GM21367 (cell line): ENCODE results near the gene CARMIL1.

Experiments
- ATAC-seq: cut with Tn5 transposase; IDR thresholded peaks from one replicate; pipeline ENCODE4 v1.9.1; 2021; ENCODE audit not compliant: unreplicated experiment

Gene CARMIL1

DNA sequence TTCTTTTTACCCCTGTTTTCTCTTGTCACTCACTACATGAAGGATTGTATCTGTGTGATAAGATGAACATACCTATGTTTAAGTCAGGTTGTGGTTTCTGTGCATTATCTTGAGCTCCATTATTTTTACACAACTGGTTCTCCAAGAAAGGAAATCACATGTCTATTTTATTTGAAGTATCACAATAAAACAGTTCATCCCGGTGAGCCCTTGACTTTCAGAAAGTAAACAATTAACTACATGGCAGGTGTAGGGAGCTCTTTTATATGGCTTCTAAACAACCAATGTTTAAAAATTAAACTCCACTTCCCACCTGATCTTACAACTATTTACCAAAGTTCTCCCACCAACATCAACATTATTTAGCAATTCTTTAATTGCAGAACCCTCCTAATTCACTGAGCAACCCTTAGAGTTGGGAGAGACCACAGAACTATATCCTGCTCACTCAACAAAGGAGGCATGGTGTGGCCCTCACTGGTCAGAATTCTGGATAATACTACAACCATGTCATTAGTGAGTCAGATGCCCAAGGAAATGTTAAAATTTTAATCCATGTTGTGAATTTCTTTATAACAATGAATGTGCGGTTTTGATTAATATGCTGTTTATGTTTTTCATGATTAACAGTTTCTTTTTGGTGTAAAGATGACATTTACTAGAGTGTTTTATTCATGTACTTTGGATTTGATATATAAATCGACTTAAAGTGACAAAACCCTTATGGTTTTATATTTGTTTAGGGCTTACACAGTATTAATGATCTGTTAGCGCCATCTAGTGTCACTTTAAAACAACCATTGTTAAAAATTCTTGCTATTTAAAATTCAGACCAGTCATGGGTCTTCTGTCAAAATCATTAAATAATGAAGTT lies 322.9 kb downstream of the CARMIL1 start:
- no peak for ATAC-seq

DNA sequence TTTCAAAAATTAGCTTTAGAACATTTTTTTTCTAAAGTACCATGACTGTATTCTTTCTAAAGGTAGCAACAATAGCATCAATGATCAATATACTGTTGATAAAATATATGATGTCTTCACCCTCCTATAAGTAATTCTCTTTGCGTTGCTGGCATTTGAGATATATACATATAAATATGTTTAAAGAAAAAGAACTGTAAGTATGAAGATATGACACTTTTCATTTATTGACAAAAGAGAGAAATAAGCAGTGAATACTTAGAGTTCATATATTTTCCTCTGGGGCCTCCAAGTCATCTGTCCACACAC lies 323.5 kb downstream of the CARMIL1 start:
- ATAC-seq, result no peak

DNA sequence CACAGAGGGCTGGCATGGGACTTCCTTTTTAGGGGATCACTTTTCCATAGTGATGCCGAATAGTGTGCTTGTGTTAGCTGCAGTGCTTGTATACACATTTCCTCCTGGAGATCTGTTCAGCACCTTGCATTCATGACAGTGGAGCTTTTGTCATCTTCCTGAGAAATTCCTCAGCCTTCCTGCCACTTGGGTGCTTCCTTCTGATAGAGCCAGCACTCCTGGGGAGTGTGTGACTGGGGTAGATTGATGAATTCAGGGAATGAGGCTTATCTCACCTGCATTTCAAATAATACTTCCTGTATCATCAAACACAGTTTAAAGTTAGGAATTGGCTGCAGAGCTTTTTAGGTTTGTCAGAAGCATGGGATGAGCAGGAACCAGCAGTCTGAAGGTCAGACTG lies 324.1 kb downstream of the CARMIL1 start:
- ATAC-seq, result no peak

DNA sequence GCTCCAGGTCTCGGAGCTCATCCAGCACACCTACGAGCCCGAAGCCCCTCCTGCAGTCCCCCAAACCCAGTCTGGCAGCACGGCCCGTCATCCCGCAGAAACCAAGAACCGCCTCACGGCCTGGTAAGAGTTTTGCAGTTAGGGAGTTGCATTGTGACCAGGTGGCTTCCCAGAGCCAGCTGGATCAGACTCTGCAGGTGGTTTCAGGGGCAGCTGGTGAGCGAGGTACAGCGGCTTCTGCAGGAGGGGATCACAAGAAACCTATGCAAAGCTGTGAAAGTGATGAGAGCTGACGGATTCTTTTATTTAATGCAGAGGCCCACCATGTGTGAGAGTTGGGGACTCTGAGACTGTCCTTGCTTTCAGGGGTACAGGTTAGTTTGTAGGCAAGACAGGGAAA lies 327.0 kb downstream of the CARMIL1 start:
- ATAC-seq, result no peak

DNA sequence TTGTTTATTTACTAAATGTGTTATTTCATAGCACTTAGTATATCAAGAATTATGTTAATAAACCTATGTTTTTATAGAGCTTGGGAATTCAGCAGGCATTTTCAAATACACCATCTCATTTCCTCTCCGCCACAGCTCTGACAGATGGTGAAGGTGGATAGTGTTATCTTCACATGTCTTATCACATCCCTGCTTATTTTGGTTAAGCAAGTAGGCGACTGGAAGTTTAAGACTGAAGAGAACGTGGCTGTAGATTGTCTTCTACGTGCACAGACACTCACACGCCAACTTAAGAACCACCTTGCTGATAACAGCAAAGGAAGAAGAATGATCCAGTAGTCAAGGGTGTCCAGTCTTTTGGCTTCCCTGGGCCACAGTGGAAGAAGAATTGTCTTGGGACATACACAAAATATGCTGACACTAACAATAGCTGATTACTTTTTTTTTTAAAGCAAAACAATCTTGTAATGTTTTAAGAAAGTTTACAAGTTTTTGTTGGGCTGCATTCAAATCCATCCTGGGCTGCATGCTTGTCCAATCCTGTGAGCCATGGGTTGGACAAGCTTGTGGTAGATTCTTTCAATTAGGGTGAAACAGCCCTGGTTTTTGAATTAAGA lies 329.5 kb downstream of the CARMIL1 start:
- no peak for ATAC-seq

DNA sequence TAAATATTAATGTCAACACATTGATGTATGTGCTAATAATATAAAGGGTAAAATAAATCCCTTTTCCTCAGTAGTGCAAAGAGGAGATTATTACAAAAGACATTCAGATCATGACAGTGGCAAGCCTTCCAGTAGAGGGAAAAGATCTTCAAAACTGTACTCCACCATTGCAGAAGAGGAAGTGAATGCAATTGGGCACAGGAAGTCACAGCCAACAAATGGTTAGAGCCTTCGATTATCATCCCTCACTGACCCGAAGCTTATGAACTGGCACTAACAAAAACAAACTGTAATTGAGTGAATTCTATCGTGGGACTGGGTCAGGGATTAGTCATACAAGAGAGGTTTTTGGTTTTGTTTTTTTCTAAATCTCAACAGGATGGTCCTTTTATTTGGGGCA lies 333.5 kb downstream of the CARMIL1 start:
- no peak for ATAC-seq

DNA sequence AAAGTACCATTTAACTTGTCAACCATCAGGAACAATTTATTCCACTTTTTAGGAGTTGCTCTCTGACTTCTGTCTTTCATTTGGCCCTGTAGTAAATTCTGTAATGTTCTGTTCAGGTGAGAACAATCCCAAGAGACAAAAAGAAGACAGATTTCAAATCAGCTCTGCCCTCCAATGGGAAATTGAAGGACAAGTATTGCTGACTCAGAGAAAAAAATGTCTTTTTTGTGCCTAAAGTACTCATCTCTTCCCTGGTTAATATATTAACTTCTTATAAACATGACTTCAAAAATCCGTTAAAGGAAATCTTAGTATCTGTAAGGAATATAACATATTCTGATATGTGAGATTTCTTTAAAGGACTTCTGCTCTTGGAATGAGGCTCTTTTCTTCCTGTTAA lies 334.2 kb downstream of the CARMIL1 start:
- ATAC-seq, result no peak

DNA sequence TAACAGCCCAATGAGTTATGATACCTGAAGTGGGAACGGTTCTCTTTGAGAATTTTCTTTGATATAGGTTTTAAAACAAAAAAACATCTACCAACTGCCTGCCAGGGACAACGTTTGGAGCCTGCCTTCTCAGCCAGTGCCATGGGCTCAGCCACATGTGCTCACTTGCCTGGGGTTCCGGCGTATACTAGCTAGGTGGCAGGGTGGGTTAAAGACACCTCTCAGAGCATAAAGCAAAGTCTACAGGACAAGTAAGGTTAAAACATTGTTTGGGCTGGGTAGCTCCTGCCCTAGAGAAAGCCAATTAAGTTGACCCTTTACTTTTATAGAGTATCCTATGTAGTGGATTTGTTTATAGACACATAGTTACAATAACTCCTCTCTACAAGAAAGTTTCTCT lies 334.9 kb downstream of the CARMIL1 start:
- no peak for ATAC-seq

DNA sequence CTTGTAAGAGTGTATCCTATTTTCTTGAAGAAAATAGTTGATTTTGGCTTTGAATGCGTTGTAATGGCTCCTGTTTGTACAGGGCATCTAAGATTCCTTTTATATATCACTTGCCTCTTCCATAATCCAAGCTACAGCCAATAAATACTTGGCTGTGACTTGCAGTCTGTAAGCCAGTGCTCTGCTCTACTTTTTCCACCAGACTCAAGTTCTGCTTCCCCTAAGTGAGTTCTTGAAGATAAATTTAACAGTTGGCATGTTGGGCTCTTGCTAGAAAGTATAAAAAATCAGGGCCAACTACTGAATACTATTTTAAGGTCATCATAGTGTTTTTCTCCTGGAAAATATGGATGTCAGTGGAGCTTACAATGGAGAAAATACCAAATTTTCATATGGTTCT lies 336.3 kb downstream of the CARMIL1 start:
- ATAC-seq, result no peak

DNA sequence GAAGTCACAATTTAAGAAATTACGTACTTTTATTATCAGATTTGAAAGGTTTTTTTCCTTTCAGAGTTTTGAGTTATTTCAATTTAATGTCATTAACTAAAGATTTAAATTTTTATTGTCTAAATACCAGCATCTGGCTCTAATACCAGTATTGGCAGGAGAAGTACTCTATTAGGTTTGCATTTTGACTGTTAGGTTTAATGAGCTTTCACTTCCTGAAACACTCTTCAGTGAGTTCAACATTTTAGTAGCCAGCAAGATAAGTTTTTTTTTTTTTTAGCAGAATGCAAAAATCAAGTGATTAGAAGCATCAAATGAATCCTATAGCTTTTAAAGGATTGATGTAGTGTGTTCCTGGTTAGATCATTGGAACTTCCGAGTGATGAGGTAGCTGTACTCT lies 338.8 kb downstream of the CARMIL1 start:
- ATAC-seq, result no peak

DNA sequence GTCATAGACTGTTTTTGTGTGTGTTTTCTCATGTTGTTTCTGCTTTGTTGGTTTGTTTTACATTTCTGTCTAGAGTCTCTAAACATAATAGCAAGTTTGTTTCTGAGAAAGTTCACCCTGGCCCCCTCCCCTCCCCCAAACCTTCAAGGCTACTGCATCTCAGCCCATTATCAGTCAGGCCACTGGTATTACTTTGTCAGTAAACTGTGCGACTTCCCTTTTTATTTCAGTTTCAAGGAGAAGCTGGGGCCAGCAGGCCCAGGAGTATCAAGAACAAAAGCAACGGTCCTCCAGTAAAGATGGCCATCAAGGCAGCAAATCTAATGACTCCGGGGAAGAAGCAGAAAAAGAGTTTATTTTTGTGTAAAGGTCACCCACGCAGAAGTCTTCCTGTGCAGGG lies 340.0 kb downstream of the CARMIL1 start:
- no peak for ATAC-seq

DNA sequence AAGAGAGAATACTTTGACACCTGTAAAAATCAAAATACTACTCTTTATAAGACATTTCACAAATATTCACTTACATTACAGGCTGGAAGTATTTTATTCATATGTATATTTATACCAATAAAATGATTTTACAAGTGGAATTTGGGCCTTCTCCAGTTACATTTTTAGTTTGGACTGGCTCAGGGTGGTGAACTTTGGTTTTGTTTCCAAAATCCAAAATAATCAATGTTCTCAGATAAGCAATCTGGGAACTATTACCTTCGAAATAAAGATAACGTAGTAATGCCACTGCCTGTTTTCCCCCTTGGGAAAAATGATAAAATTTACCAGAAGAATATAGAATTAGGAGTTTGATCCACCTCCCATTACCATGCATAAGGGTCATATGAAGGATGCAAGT lies 341.2 kb downstream of the CARMIL1 start:
- ATAC-seq, result no peak

DNA sequence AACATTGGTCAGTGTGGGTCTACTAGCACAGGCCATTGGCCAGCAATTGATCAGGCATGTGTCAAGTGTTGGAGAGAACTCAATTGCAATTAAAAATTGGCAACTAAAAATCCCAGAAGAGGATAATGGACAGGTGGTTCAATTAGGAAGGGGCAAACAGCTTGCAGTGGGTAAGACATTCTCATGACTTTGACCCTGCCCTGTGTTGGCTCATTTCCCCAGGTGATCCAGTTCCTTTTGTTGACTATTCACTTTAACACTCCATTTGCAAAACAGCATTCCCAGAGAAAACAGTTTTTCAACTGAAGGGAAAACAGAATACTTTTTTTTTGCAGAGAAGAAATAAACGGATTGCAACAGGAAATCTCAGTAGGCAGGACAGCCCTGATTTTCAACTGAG lies 343.9 kb downstream of the CARMIL1 start:
- ATAC-seq, result no peak

DNA sequence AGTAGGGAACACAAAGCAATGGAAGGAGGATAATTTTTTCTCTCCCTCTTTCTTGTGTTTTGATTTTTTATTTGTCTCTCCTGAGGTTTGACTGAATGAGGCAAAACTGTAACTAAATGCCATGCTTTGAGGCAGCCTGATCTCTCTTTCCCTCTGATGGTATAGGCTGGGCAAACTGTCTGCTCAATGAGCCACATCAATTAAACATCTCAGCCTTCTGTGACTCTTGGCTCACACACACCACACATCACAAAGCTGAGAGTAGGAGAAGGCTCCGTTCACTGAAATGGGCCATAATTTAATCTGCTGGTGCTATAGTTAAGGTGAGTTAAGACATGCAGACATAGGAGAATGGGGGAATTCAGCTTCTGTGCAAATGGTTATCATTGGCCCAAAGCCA lies 344.7 kb downstream of the CARMIL1 start:
- no peak for ATAC-seq

DNA sequence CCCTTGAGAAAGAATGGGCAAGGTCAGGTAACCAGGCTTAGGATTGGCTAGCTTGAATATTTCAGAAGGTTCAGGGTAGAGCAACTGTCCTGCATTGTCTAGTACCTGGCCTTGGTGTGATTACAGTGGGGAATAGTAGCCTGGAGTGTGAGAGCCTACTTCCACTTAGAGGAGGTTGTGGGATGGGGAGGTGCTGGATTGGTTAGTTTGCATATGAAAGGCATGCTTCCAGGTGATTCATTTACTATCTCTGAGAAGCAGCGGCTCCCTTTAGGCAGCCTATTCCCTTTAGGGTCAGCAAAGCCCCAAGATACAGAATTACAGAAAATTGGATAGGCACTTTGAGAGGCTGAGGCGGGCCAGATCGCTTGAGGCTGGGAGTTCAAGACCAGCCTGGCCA lies 347.8 kb downstream of the CARMIL1 start:
- ATAC-seq, result no peak

DNA sequence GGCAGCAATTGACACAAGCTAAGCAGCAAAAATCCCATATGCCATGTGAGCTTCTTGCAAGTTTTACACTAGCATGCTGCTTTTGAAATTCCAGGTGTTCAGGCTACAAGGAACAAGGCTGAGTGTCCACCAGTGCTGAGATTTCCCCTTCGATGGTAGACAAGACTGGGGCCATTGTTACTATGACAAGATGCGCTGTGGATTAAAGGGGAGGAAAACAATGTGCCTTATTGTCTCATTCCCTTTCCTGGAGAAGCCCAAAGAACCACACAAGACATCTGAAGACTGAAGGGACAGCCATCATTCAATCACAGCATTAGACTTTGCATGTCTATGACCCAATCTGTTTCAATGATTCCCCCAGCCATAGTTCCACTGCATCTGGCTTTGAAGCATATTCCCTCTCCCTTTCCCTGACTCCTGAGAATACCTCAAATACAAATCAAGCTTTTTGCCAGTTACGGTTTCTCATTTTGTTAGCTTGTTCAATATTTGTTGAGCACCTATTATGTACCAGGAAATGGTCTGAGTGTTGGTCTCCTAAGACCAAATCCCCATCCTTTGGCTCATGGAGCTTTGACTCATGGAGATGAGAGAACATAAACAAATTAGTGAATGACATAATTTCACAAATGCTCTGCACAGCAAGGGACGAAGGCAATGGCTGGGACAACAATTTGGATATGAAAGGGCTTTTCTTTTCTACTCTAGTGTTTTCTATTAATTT lies 349.5 kb downstream of the CARMIL1 start:
- ATAC-seq, result no peak

DNA sequence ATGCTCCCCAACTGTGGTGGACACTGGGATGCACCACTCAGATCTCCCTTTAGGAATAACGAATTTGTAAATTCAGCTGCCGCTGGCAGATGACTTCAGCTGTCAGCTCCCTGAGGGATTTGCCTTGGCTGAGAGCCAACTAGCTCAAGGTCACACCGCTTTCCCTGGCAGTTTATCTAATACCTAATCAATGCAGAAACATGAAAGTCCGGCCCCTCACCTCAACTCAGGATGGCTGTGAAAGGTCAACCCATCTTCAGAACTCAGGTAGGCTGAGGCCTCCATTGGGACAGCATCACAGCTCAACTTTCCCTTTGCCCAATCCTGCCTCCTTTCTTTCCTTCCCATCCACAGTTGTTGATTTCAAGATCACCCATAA lies 350.0 kb downstream of the CARMIL1 start:
- no peak for ATAC-seq

DNA sequence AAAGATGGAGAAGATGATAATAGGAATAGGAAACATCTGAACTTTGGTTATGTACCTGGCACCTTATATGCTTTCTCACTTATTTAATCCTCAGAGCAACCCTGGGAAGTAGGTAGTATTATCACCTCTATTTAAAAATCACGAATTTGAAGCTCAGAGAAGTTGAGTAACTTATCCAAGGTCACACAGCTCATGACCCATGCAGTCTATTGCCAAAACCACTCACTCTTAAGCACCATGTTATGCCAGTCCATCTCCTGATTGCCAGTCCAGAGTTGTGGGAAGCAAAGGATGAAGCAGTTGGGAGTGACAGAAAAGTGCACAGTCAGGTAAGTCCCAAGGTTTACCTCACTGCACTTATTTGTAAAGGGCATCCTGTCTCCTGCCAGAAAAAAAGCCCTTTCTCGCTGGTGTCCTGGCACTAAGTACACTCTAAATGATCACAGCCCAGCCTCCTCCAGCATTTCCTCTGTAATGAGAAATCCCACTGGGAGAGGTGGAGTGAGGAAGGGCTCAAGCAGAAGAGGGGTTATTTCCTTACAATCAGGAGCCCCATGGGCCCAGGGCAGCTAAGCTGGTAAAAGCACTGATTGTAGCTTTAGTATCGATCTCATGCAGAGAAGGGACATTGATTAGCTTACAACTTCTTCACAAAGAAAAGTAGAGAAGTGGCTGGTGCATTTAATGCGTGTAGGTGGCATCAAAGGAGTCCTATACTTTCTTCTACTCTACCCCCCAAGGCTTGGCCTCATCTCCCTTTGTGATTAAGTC lies 351.5 kb downstream of the CARMIL1 start:
- no peak for ATAC-seq

DNA sequence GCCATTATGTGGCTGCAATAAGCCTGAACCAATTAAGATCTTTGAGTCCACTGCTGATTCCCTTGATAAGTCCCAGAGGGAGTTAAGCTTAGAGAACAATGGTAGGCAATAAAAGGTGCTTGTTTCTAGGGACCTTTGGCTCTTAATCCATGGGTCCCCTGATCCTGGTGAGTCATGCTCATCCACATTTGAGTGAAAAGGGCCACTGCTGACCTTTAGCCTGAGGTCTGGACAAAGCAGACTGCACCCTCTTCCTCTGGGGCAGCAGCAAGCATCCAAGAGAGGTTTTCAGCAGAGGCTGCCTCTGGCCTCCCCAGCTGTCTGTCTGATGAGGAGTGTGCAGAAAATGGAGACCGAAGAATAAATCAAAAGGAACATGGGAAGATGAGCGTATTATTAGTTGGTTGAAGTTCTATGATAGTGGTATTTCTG lies 356.7 kb downstream of the CARMIL1 start:
- no peak for ATAC-seq

DNA sequence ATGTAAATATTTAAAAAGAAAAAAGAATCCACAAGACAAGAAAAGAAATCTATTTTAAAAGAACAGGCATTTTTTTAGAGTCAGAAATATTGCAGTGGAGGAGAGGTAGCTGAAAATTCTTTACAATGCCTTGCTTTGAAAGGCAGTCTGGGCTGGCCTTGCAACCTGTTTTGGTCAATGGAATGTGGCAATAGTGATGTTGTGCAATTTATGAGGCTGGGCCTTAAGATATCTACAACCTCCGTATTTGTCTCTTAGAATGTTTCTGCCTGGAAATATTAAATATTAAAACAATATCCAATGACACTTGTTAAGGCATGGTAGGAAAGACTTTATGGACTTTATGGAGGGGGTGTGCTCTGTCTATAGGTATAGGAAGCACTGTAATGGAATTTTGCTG lies 358.0 kb downstream of the CARMIL1 start:
- ATAC-seq, result no peak

DNA sequence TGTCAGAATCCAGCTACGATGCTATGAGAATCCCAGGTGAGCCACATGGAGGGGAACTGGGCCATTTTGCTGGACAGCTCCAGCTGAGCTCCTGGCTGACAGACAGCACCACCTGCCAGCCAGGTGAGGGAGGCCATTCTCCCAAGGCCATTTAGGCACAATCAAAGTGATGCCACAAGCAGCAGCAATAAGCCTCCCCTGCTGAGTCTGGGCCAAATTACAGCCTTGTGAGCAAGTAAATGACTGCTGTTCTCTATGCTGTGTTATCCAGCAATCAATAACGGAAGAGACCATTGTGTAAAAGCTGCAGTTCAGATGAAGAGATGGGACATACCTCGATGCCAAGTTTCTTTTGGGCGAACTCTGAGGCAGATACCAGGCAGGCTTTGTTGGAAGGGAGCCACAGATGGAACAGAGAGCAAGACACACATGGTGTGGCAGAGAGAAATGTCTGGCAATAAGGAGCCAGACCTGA lies 358.8 kb downstream of the CARMIL1 start:
- no peak for ATAC-seq
